T-helper 17 cell (primary cell): Measurements from ENCODE around the gene OR56B4. TPM values are rescaled to one million over a fixed set of nuclear protein-coding genes. Genes with fewer than 3 reads are reported as not detected.
"Not testable (repeated sequence)": the region's sequence is repeated elsewhere in the genome, so short reads cannot be mapped to it uniquely, and the experiment has no call there.

Source experiments
- ATAC-seq: fragments of 150-1000 bp; cut with Tn5 transposase; 2 replicates; pipeline ENCODE4 v1.10.0; 2021; ENCODE audit warnings: mild to moderate bottlenecking, moderate library complexity
- DNase-seq, 3 donors: peaks; one replicate each; pipeline versions ENCODE4 v3.0.0 to v3.0.0-alpha.2; 2020 to 2021
- H3K9me3 ChIP-seq: one replicate; pipeline ENCODE4 v1.7.0; 2013; ENCODE audit warnings: low read length, mild to moderate bottlenecking; ENCODE audit not compliant: control insufficient read depth, poor library complexity, severe bottlenecking
- H3K27ac Mint-ChIP-seq: one replicate; pipeline ENCODE4 v1.8.0; 2022; ENCODE audit warnings: mild to moderate bottlenecking, moderate library complexity, mixed read lengths
- H3K27me3 Mint-ChIP-seq: one replicate; pipeline ENCODE4 v1.8.0; 2022; ENCODE audit warnings: mixed read lengths
- H3K36me3 Mint-ChIP-seq: one replicate; pipeline ENCODE4 v1.8.0; 2022; ENCODE audit warnings: low read depth, mixed read lengths
- H3K4me1 Mint-ChIP-seq: one replicate; pipeline ENCODE4 v1.8.0; 2022; ENCODE audit warnings: mild to moderate bottlenecking, mixed read lengths
- H3K4me3 Mint-ChIP-seq: one replicate; pipeline ENCODE4 v1.8.0; 2022; ENCODE audit warnings: mild to moderate bottlenecking, moderate library complexity, mixed read lengths
- total RNA-seq, 4 donors: library from RNA in 2 of 4; stranded (reverse) in 2 of 4; gene quantifications; one replicate each; pipeline ENCODE4 v1.2.3 and lab custom pipeline; 2022 to 2026

Gene OR56B4
- total RNA-seq, 2 donors from 2014 or later = not detected

GRCh38 chr11:6111673-6112072 is 4.2 kb downstream of the OR56B4 start:
- no peaks in the 10 kb centered on the region for H3K9me3 ChIP-seq
- no peaks in the 10 kb centered on the region for H3K4me1 Mint-ChIP-seq
- no peak overlapping the region for H3K4me3 Mint-ChIP-seq
- DNase-seq = no peak
- H3K27me3 Mint-ChIP-seq = peaks cover 18% of the 10 kb centered on the region
- H3K27ac Mint-ChIP-seq = no peak overlapping the region
- no peak for ATAC-seq
- peaks cover 3% of the 10 kb centered on the region for H3K36me3 Mint-ChIP-seq

- Mint-ChIP-seq H3K4me3 (no peak overlapping the region), H3K27me3 (peaks cover 2% of the 10 kb centered on the region), H3K4me1 (no peaks in the 10 kb centered on the region), H3K36me3 (no peaks in the 10 kb centered on the region), H3K27ac (no peak overlapping the region)
- H3K9me3 ChIP-seq = no peaks in the 10 kb centered on the region
- ATAC-seq = no peak
- DNase-seq = no peak
Observed at GRCh38 chr11:6116638-6117037, 9.2 kb downstream of the OR56B4 start.

GRCh38 chr11:6124245-6124644 is 16.8 kb downstream of the OR56B4 start:
- Mint-ChIP-seq H3K27me3 (peaks cover 4% of the 10 kb centered on the region), H3K36me3 (no peaks in the 10 kb centered on the region), H3K4me3 (no peak overlapping the region), H3K4me1 (no peaks in the 10 kb centered on the region), H3K27ac (no peak overlapping the region)
- DNase-seq = no peak
- ATAC-seq = no peak
- H3K9me3 ChIP-seq = no peaks in the 10 kb centered on the region

- Mint-ChIP-seq H3K27me3 (peaks cover 10% of the 10 kb centered on the region), H3K4me1 (no peaks in the 10 kb centered on the region), H3K36me3 (no peaks in the 10 kb centered on the region), H3K4me3 (no peak overlapping the region), H3K27ac (no peak overlapping the region)
- no peak for DNase-seq
- ATAC-seq = no peak
- no peaks in the 10 kb centered on the region for H3K9me3 ChIP-seq
Observed at GRCh38 chr11:6127881-6128280, 20.4 kb downstream of the OR56B4 start.

GRCh38 chr11:6129011-6129410 is 21.5 kb downstream of the OR56B4 start:
- Mint-ChIP-seq H3K27me3 (peaks cover 17% of the 10 kb centered on the region), H3K27ac (no peak overlapping the region), H3K4me1 (no peaks in the 10 kb centered on the region), H3K4me3 (no peak overlapping the region), H3K36me3 (peaks cover 2% of the 10 kb centered on the region)
- DNase-seq (no peak), ATAC-seq (no peak)
- no peaks in the 10 kb centered on the region for H3K9me3 ChIP-seq

GRCh38 chr11:6129635-6130034 is 22.2 kb downstream of the OR56B4 start:
- no peak overlapping the region for H3K27ac Mint-ChIP-seq

GRCh38 chr11:6132431-6132830 is 24.9 kb downstream of the OR56B4 start:
- H3K27me3 Mint-ChIP-seq = peaks cover 25% of the 10 kb centered on the region
- no peaks in the 10 kb centered on the region for H3K9me3 ChIP-seq
- no peaks in the 10 kb centered on the region for H3K4me1 Mint-ChIP-seq
- DNase-seq (no peak), ATAC-seq (no peak)
- H3K27ac Mint-ChIP-seq = no peak overlapping the region
- H3K4me3 Mint-ChIP-seq = no peak overlapping the region
- peaks cover 2% of the 10 kb centered on the region for H3K36me3 Mint-ChIP-seq

More at GRCh38 chr11:6129635-6130034, 22.2 kb downstream of the OR56B4 start:
- Mint-ChIP-seq H3K4me1 (no peaks in the 10 kb centered on the region), H3K4me3 (no peak overlapping the region), H3K27me3 (peaks cover 20% of the 10 kb centered on the region), H3K36me3 (peaks cover 2% of the 10 kb centered on the region)
- no peaks in the 10 kb centered on the region for H3K9me3 ChIP-seq
- DNase-seq (no peak), ATAC-seq (no peak)

GRCh38 chr11:6135936-6136335 is 28.5 kb downstream of the OR56B4 start:
- H3K4me3 Mint-ChIP-seq, H3K27ac Mint-ChIP-seq, H3K4me1 Mint-ChIP-seq, H3K9me3 ChIP-seq, DNase-seq, ATAC-seq, H3K36me3 Mint-ChIP-seq: not testable (repeated sequence)
- peaks cover 38% of the 10 kb centered on the region for H3K27me3 Mint-ChIP-seq

GRCh38 chr11:6142936-6143335 is 35.5 kb downstream of the OR56B4 start:
- no peak for ATAC-seq
- no peak overlapping the region for H3K4me3 Mint-ChIP-seq
- peaks cover 30% of the 10 kb centered on the region for H3K27me3 Mint-ChIP-seq
- no peaks in the 10 kb centered on the region for H3K4me1 Mint-ChIP-seq
- no peaks in the 10 kb centered on the region for H3K36me3 Mint-ChIP-seq
- H3K27ac Mint-ChIP-seq = no peak overlapping the region
- DNase-seq = no peak
- H3K9me3 ChIP-seq = no peaks in the 10 kb centered on the region

- DNase-seq, H3K27ac Mint-ChIP-seq, ATAC-seq, H3K9me3 ChIP-seq, H3K4me3 Mint-ChIP-seq, H3K4me1 Mint-ChIP-seq, H3K36me3 Mint-ChIP-seq: not testable (repeated sequence)
- peaks cover 22% of the 10 kb centered on the region for H3K27me3 Mint-ChIP-seq
Observed at GRCh38 chr11:6143737-6144136, 36.3 kb downstream of the OR56B4 start.

GRCh38 chr11:6151117-6151516 is 43.6 kb downstream of the OR56B4 start:
- DNase-seq (no peak), ATAC-seq (no peak)
- no peak overlapping the region for H3K27ac Mint-ChIP-seq
- H3K9me3 ChIP-seq = no peaks in the 10 kb centered on the region
- no peaks in the 10 kb centered on the region for H3K36me3 Mint-ChIP-seq
- H3K27me3 Mint-ChIP-seq = peaks cover 7% of the 10 kb centered on the region
- H3K4me1 Mint-ChIP-seq = no peaks in the 10 kb centered on the region
- H3K4me3 Mint-ChIP-seq = no peak overlapping the region

- Mint-ChIP-seq H3K36me3 (no peaks in the 10 kb centered on the region), H3K27ac (no peak overlapping the region), H3K4me1 (no peaks in the 10 kb centered on the region), H3K27me3 (peaks cover 12% of the 10 kb centered on the region), H3K4me3 (no peak overlapping the region)
- ATAC-seq (no peak), DNase-seq (no peak)
- no peaks in the 10 kb centered on the region for H3K9me3 ChIP-seq
Observed at GRCh38 chr11:6152126-6152525, 44.6 kb downstream of the OR56B4 start.

- H3K27ac Mint-ChIP-seq = no peak overlapping the region
- no peaks in the 10 kb centered on the region for H3K36me3 Mint-ChIP-seq
- peaks cover 23% of the 10 kb centered on the region for H3K27me3 Mint-ChIP-seq
- H3K4me1 Mint-ChIP-seq = no peaks in the 10 kb centered on the region
- DNase-seq (no peak), ATAC-seq (no peak)
- no peak overlapping the region for H3K4me3 Mint-ChIP-seq
- H3K9me3 ChIP-seq = no peaks in the 10 kb centered on the region
Observed at GRCh38 chr11:6156628-6157359, 49.3 kb downstream of the OR56B4 start.
